PC-9 (cell line): Measurements from ENCODE around the gene PSMD1. TPM values are rescaled to one million over a fixed set of nuclear protein-coding genes. Genes with fewer than 3 reads are reported as not detected.

ENCODE experiments used
- BruUV-seq: library from RNA; stranded (reverse); fragments of 400-500 nt; replicated peaks from 2 replicates; lab custom pipeline; 2021; lab: Mats Ljungman, UMichigan
- CTCF ChIA-PET: fragments of 300-600 bp; sonication (Branson Sonifier 250); formaldehyde crosslinking; loops from one replicate; lab custom pipeline; 2022; ENCODE audit warnings: antibody characterized with exemption; lab: Charles Lee
- POLR2A ChIA-PET: fragments of 300-600 bp; sonication (Branson Sonifier 250); formaldehyde crosslinking; loops from one replicate; lab custom pipeline; 2022; ENCODE audit warnings: antibody characterized with exemption; ENCODE audit not compliant: unreplicated experiment; lab: Charles Lee
- DNase-seq, 2 experiments: peaks; one replicate each; pipeline versions ENCODE4 v3.0.0 to v3.0.0-alpha.2; 2015 to 2022; ENCODE audit warnings: mixed read lengths in 1 of 2
- H2AFZ ChIP-seq: fragments of 200-600 bp; sonication (generic); 2 replicates; pipeline ENCODE4 v1.8.1; 2017; ENCODE audit warnings: antibody characterized with exemption
- H3F3A ChIP-seq: fragments of 200-600 bp; sonication (generic); 2 replicates; pipeline ENCODE4 v1.8.1; 2017; ENCODE audit warnings: antibody characterized with exemption, mild to moderate bottlenecking, low read depth; ENCODE audit not compliant: insufficient read depth
- H3K27ac ChIP-seq: fragments of 200-600 bp; sonication (generic); 2 replicates; pipeline ENCODE4 v1.6.1; 2016; ENCODE audit warnings: mixed run types
- H3K27me3 ChIP-seq: fragments of 200-600 bp; sonication (generic); 2 replicates; pipeline ENCODE4 v1.6.1; 2016; ENCODE audit warnings: low read depth, mixed run types; ENCODE audit not compliant: insufficient read depth
- H3K36me3 ChIP-seq: fragments of 200-600 bp; sonication (generic); 2 replicates; pipeline ENCODE4 v1.6.1; 2016; ENCODE audit warnings: low read depth, mixed run types
- H3K4me1 ChIP-seq: fragments of 200-600 bp; sonication (generic); replicated peaks from 2 replicates; pipeline ENCODE4 v1.6.1; 2016; ENCODE audit warnings: mixed run types; ENCODE audit not compliant: insufficient read depth
- H3K4me2 ChIP-seq: fragments of 200-600 bp; sonication (generic); 2 replicates; pipeline ENCODE4 v1.6.1; 2017; ENCODE audit warnings: mixed run types
- H3K4me3 ChIP-seq: fragments of 200-600 bp; sonication (generic); 2 replicates; pipeline ENCODE4 v1.6.1; 2016; ENCODE audit warnings: mixed run types
- H3K79me2 ChIP-seq: fragments of 200-600 bp; sonication (generic); 2 replicates; pipeline ENCODE4 v1.6.1; 2017; ENCODE audit warnings: low read depth, mixed run types
- H3K9me2 ChIP-seq: fragments of 200-600 bp; sonication (generic); 2 replicates; pipeline ENCODE4 v1.8.1; 2017; ENCODE audit warnings: mild to moderate bottlenecking; ENCODE audit not compliant: insufficient read depth
- H3K9me3 ChIP-seq: fragments of 200-600 bp; sonication (generic); 2 replicates; pipeline ENCODE4 v1.8.1; 2016; ENCODE audit warnings: low read depth; ENCODE audit not compliant: insufficient read depth
- H4K20me1 ChIP-seq: fragments of 200-600 bp; sonication (generic); 2 replicates; pipeline ENCODE4 v1.8.1; 2017; ENCODE audit not compliant: insufficient read depth
- EZH2 ChIP-seq: fragments of 200-600 bp; sonication (generic); IDR thresholded peaks from 2 replicates; pipeline ENCODE4 v1.8.0; 2017; ENCODE audit warnings: antibody characterized with exemption, low read depth
- intact Hi-C: fragments of 100-400 bp; cut with micrococcal nuclease; formaldehyde crosslinking; loops from one replicate; pipeline ENCODE4 v1.10.0; 2022; ENCODE audit not compliant: unreplicated experiment
- total RNA-seq: library from RNA; stranded (reverse); gene quantifications from 2 replicates; pipeline ENCODE4 v1.2.3, GENCODE V29; 2021
- TF ChIP-seq, protein P1 (sequence below): fragments of 200-600 bp; sonication (generic); conservative IDR thresholded peaks from 2 replicates; pipeline ENCODE4 v1.6.1; 2017; ENCODE audit warnings: mixed run types, antibody characterized with exemption, mild to moderate bottlenecking, moderate library complexity

PSMD1 gene
- total RNA-seq, 1 experiment from 2014 or later: 119 TPM

DNA sequence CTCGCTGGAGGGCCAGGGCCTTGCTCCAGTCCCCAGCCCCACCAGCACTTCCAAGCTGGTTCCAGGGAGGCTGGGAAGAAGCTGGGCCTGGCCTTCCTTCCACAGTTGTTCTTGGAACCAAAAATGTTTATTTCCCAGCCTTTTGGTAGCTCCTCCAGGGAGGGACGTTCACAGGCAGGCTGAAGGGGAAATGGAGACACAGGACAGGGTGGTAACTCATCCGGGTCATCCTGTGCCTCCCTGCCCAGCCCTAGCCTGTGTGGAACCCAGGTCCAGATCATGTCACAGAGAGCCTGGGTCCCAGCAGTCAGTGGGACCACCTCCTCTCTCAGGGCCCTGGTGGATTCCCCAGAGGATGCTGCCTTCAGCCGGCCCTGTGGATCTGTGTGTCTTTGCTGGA is 129.2 kb downstream of the PSMD1 start:
- no peaks in the 10 kb centered on the region for H3F3A ChIP-seq
- no peak overlapping the region for H3K4me3 ChIP-seq
- TF ChIP-seq, protein P1, sequence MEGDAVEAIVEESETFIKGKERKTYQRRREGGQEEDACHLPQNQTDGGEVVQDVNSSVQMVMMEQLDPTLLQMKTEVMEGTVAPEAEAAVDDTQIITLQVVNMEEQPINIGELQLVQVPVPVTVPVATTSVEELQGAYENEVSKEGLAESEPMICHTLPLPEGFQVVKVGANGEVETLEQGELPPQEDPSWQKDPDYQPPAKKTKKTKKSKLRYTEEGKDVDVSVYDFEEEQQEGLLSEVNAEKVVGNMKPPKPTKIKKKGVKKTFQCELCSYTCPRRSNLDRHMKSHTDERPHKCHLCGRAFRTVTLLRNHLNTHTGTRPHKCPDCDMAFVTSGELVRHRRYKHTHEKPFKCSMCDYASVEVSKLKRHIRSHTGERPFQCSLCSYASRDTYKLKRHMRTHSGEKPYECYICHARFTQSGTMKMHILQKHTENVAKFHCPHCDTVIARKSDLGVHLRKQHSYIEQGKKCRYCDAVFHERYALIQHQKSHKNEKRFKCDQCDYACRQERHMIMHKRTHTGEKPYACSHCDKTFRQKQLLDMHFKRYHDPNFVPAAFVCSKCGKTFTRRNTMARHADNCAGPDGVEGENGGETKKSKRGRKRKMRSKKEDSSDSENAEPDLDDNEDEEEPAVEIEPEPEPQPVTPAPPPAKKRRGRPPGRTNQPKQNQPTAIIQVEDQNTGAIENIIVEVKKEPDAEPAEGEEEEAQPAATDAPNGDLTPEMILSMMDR: no peak
- TF ChIP-seq EZH2: no peak
- no TSS peak for BruUV-seq
- H4K20me1 ChIP-seq: no peaks in the 10 kb centered on the region
- H3K9me2 ChIP-seq: no peaks in the 10 kb centered on the region
- H3K4me1 ChIP-seq: no peaks in the 10 kb centered on the region
- H3K79me2 ChIP-seq: no peaks in the 10 kb centered on the region
- H3K27ac ChIP-seq: no peak overlapping the region
- no peaks in the 10 kb centered on the region for H3K9me3 ChIP-seq
- DNase-seq: no peak
- H3K27me3 ChIP-seq: peaks cover 17% of the 10 kb centered on the region
- H3K36me3 ChIP-seq: no peaks in the 10 kb centered on the region
- ChIA-PET POLR2A (no interaction called here), CTCF (no interaction called here)
- intact Hi-C loops: no loop called here
- no peak overlapping the region for H3K4me2 ChIP-seq
- H2AFZ ChIP-seq: no peak overlapping the region

DNA sequence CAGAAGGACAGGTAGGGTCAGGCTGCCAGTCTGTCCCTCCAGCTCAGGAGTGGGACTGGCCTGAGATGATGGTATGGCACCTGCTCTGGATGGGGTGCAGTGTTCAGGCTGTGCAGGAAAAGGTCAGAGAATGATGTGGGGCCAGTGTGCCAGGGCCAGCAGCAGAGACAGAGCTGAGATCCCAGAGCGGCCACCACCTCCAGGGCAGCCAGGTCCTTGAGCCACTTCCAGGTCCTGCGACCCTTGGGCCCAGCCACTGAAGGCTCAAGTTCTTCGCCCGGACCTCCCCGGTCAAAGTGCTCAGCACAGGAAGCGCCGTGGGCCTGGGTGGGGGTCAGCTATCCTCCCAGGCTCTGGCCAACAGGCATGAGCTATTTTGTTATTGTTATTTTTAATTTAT is 129.7 kb downstream of the PSMD1 start:
- Histone ChIP-seq H3K27me3 (peaks cover 20% of the 10 kb centered on the region), H3K4me2 (no peak overlapping the region), H3K79me2 (no peaks in the 10 kb centered on the region), H3K27ac (no peak overlapping the region), H4K20me1 (no peaks in the 10 kb centered on the region), H3K9me2 (no peaks in the 10 kb centered on the region), H2AFZ (no peak overlapping the region), H3K4me1 (no peaks in the 10 kb centered on the region), H3K36me3 (no peaks in the 10 kb centered on the region), H3K4me3 (no peak overlapping the region), H3F3A (no peaks in the 10 kb centered on the region), H3K9me3 (no peaks in the 10 kb centered on the region)
- DNase-seq: no peak
- intact Hi-C loops: no loop called here
- ChIA-PET CTCF (no interaction called here), POLR2A (no interaction called here)
- TF ChIP-seq, protein P1: no peak
- no peak for TF ChIP-seq EZH2
- BruUV-seq: no TSS peak

DNA sequence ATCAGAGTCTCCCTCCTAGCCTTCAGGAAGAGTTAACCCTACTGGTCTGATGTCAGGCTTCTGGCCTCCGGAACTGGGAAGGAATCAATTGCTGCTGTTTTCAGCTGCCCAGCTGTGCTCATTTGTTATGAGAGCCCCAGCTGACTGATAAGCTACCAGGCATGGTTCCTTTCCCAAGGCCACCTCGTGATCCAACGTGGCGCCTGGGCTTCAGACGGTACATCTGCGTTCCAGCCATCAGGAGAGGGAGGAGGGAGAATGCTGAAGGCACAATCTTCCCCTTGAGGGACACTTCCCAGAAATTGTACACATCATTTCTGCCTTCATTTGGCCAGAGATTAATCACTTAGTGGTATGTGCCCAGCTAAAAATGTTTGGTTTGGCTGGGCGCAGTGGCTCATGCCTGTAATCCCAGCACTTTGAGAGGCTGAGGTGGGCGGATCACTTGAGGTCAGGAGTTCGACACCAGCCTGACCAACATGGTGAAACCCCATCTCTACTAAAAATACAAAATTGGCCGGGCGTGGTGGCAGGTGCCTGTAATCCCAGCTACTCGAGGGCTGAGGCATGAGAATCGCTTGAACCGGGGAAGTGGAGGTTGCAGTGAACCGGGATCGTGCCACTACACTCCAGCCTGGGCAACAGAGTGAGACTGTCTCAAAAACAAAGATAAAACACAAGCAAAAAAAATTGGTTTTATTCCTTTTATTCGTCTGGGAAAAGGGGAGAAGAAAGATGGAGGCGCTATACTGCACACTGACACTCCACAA is 131.3 kb downstream of the PSMD1 start:
- no TSS peak for BruUV-seq
- Histone ChIP-seq H4K20me1 (no peaks in the 10 kb centered on the region), H3K4me1 (no peaks in the 10 kb centered on the region), H3K9me3 (no peaks in the 10 kb centered on the region), H3K79me2 (no peaks in the 10 kb centered on the region), H3K9me2 (no peaks in the 10 kb centered on the region), H3K27me3 (peaks cover 23% of the 10 kb centered on the region), H3F3A (no peaks in the 10 kb centered on the region), H3K36me3 (no peaks in the 10 kb centered on the region), H3K4me3 (no peak overlapping the region), H3K27ac (no peak overlapping the region), H3K4me2 (no peak overlapping the region), H2AFZ (no peak overlapping the region)
- TF ChIP-seq EZH2: no peak
- TF ChIP-seq, protein P1: no peak
- intact Hi-C loops: no loop called here
- DNase-seq: no peak
- ChIA-PET CTCF (no interaction called here), POLR2A (interaction anchor here (1.0 kb wide), 1 partner anchor 212 kb away, joined by 3 read pairs; no protein-coding TSS in a partner anchor)
